GM18508 (cell line): ENCODE results near the gene MAP3K13.
"Not testable (repeated sequence)": the region's sequence is repeated elsewhere in the genome, so short reads cannot be mapped to it uniquely, and the experiment has no call there.

Experiments
- ATAC-seq: cut with Tn5 transposase; IDR thresholded peaks from one replicate; pipeline ENCODE4 v1.9.1; 2021; ENCODE audit warnings: moderate number of reproducible peaks; ENCODE audit not compliant: insufficient read depth, unreplicated experiment

The MAP3K13 gene

DNA sequence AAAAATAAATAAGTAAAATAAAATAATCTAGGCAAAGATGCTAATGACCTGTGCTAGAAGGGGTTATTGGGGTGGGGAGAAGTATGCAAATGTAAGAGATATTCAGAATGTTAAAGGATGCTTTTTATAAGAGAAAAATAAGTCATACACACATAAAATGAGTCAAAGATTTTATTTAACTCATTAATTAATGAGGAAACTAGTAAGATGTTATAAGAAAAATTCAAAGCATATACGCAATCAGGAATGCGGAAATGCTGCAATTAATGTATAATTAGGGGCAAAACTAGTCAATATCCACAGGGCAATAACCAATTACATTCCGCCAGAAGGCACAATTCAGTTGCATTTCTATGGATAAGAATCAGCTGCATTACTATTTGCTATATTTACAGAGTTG is 30.1 kb downstream of the MAP3K13 start:
- ATAC-seq = no peak

DNA sequence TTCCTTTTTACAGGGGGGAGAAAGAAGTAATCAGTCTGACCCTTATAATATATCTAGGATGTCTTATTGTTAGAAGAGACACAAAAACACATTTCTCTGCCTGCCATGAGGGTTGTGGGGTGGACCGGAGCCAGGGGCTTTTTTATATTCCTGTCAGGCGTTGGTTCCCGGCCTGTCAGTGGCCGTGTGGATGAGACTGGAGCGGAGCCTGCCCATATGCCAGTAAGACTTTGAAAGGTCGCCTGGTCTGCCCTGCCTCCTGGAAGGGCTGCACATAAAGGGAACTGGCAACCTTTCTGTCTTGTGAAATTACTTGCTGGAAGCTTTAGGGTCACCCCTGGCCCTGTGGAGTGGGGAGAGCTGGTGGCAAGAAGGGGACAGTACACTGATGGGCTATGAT is 34.7 kb downstream of the MAP3K13 start:
- no peak for ATAC-seq

DNA sequence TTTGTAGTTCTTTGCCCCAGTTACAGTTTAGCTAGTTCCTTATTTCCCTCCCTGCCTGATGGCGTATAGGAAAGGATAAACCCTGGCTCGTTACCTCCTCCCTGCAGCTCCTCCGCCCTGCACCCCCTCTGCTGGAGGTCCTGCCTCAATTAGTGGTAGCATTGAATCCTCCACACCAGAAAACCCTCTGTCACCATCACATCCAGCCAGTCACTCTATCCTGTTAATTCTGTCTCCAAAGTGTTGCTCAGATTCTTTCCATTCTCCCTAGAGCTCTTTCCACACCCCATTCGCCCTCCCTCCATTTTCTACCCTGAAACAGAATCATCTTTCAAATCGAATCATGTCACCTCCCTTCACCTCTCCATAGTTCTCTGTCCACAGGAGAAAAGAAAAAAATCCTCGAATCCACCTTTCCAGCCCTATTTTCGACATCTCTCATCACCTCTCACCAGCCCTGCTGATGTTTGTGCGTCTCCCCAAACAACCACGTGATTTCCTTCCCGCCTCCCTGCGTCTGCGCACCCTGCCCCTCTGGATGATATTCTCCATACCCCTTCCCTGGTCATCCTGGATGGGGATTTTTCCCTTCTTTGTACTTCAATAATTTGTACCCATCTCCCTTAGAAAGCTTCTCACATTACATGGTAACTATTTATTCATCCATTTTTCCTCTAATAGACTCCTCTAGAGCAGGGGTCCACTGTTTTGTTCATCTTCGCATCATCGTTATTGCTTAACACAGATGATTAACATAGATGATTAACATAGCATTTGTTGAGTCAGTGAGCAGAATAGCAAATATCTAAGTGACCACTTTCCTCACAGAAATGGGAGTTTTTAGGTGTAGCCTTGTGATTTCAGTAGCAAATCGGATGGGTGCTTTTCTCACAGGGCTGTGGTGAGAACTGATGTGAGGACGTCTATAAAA is 37.1 kb downstream of the MAP3K13 start:
- no peak for ATAC-seq

DNA sequence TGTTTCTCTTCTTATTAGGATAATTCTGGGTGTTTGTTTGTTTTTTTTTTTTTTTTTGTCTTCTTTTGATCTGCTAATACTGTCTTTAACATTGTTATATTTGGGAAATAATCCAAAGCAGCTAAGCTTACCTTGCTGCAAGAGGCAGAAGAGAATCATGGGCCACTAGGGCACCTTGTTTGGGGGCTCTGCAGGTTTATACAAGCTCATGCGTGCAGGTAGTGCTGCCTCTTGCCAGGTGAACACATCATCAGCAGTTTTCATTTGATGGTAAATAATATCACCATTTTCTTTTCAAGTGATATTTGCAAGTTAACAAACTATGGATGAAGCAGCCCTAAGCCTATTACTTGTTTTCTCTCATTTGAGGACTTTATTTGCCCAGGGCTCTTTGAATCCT is 37.9 kb downstream of the MAP3K13 start:
- ATAC-seq = no peak

DNA sequence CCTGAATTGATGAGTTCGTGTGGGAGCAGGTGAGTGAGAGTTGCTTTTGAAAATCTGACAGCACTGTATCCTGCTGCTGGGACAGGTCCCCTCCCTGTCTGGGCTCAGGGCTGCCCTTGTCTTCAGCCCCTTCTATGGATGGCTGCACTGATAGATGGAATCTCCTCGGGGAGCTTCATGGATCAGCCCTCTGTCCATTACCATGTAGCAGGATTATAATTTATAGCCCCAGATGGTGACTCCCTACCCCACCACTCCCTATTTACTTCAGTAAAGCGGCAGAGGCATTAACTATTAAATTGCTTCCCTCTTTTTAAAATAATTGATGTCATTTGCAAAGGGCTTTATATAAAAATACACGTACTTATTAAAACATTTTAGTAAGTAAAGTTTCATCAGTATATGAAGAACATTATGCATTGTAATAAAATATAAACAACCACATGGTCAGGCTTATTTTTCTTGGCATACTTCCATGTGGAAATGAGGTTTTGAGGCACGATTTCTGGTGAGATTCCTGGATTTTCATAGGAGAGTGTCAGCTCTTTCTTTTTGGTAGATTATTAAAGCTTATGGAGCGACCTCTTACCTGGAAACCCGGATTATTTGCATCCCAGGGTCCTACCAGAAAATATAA is 38.5 kb downstream of the MAP3K13 start:
- no peak for ATAC-seq

DNA sequence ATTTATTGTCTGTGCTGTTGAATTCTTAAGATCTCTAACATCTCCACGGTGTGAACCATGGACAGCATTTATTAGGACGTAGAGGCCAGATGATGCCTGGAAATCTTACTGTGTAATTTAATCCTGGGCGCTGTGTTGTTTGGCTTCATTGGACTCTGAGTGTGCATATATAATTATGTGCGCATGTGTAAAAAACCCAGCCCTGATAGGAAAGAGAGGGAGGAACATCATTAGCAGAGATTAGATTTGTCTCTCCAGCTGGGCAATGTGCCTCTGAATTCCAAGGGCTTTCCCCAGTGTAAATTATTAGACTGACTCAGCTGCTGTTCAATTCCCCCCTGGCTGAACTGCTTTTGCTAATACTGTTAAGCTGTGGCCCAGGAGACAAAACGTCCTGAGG is 39.6 kb downstream of the MAP3K13 start:
- ATAC-seq = no peak

DNA sequence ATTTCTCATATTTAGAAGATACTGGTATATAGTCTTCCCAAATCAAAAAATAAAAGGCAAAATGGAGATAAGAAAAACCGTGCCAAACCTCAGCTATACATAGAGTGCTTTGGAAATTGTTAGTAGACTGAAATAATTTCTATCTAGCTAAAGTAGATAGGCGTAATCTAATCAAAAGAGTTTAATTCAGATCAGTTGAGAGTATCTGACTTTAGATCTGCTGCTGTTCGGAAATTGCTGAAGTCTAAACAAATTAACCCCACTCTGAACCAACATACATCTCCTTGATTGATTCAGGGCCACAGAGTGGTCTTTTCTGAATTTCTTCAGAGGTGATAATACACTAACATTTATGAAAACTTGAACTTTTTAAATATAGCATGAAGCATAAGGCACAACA is 40.1 kb downstream of the MAP3K13 start:
- no peak for ATAC-seq

DNA sequence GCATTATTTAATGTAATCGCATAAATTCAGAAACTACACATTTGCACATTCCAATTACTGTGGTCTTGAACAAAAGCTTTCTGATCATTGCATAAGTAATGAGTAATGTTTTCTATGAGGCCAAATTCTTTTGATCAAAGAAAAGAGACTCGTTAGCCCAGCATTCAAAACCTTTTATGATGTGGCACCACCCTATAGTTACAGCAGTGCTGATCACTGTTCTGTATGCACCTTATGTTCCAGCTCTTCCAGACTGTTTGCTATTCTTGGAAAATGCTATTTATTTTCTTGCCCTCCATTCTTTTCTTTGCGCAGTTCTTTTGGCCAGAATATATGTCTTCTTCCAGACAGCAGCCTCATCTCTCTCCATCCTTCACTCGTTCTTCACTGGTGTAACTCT is 42.3 kb downstream of the MAP3K13 start:
- no peak for ATAC-seq

DNA sequence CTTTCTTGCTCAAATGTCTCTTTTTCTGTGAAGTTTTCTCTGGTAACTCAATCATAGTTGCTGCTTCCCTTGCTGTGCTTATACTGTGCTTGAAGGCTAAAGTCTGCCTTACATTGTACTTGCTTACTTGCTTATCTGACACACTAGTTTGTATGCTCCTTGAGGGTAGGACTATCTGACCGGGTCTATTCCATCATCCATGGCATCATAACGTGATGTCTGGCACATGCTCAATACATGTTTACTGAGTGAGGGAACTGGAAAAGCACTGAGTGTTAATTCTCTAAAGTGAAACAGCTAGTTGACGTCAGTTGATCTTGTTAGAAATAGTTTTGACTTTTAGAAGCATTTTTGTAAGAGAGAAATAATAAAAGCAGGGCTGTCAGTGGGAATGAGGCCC is 42.7 kb downstream of the MAP3K13 start:
- ATAC-seq = no peak

DNA sequence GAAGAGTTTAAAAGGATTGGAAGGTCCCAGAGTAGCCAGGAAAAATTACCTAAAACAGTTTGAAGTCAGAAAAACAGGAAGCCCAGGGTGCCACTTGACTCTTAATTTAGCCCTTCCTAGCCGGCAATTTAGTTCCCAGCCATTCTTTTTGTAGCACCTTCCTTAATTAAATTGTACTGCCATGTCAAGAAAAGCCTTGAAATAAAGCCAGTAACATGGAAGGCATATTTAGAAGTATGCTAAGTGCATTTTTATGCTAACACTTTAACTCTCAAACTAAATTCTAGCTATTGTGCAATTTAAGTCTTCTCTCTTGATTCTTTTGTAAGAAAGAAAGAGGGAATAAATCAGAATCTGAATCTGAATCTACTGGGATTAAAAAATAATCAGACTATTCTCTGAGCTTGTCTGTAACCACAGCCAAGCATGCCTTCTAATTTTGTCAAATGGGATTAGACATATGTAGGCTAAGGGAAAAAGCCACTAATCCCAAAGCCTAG is 43.2 kb downstream of the MAP3K13 start:
- ATAC-seq = no peak

DNA sequence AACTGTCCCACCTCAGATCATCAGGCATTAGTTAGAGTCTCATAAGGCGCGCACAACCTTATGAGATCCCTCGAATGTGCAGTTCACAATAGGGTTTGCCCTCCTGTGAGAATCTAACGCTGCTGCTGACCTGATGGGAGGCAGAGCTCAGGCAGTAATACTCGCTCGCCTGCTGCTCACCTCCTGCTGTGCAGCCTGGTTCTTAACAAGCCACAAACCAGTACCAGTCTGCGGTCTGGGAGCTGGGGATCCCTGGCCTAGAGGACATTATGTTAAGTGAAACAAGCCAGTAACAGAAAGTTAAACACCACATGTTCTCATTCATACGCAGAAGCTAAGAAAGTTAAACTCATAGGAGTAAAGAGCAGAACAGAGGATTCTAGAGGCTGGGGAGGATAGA is 47.0 kb downstream of the MAP3K13 start:
- no peak for ATAC-seq

DNA sequence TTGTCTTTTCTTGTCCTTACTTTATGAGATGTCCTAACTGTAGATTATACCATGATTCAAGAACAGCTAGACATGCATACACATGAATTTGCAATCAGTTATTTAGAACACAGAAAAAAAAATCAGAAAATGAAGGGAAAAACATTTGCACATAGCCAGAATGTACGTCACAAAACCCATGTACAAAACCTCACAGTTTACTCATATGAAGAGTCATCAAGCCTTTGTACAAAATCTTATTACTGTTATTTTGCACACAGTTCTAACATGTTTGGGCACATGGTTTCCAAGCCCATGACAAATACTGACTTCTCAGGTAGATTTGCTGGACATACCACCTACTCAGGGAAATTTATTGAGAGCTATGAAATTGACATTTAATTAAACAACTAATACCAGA is 48.2 kb downstream of the MAP3K13 start:
- no peak for ATAC-seq

DNA sequence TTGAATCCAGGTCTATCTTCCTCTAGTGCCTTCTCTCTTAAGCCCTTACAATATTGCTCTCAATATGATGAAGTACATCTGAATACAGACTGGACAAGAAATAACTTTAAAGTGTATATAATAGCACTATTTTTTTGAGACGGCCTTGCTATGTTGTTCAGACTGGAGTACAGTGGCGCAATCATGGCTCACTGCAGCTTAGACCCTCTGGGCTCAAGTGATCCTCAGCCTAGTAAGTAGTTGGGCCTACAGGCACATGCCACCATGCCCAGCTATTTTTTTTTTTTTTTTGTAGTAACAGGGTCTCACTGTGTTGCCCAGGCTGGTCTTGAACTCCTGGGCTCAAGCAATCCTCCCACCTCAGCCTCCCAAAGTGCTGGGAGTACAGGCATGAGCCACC is 53.6 kb downstream of the MAP3K13 start:
- no peak for ATAC-seq

DNA sequence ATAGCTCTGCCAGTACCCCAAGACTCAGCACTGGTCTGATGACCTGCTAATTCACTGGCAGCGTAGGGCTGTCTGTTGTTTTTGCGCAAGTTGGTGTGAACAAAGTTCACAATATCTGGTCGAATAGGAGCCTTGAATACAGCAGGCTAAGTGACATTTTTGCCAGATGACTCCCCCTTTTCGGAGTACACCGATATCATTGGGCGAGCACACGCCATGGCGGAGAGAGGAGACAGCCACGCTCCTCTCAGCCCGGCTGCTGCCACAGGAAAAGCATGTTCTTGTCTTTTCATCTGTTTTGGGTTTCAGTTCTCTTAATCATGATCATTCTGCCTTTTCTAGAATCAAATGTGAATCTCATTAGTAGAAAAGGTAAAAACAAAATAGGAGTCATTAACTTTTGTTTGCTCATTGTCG is 55.6 kb downstream of the MAP3K13 start:
- ATAC-seq = not testable (repeated sequence)

DNA sequence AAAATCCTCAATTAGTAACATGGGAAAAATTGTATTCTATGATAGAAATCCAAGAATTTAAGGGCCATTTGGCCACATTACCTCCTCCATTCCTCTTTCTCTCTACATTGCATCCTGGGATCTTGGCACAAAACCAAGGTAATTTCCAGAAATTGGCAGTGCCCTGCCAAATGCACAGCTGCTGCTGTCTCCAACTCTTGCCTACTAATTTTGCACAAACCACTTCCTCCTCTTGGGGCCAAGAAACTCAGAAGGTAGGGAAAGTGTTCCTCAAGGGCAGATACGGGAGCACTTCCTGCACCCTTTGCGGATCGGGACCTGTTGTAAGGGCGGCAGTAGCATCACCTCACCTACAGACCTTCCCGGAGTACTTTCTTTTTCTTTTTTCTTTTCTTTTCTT is 57.8 kb downstream of the MAP3K13 start:
- ATAC-seq = no peak

DNA sequence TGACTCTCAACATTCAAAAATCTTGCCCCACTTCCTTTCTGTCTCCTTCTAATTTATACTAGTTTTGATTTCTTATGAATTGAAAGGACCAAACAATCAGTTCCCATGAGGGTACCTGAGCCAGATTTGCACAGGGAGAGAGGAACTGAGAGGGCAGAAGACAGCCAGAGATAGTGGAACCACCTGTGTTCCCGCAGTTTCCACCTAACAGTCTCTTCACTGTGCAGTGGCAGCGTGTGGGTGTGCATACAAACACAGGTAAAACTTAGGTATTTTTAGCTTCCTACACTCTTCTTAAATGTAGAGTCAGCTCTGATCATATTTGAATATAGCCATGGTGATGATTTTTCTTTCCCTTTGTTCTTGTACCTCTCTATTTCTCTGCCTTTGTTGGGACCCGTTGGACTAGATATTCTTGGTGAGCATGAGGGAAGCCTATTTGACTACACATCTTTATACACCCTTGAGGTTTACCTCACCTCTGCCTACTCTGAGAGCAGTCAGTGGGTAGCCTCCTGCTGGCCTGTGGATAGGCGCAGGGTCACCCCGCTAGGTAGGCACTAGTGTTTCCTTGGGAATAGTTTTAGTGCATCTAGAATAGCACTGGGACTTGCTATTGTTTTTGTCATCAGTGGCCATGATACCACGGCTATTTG is 58.8 kb downstream of the MAP3K13 start:
- ATAC-seq = no peak

DNA sequence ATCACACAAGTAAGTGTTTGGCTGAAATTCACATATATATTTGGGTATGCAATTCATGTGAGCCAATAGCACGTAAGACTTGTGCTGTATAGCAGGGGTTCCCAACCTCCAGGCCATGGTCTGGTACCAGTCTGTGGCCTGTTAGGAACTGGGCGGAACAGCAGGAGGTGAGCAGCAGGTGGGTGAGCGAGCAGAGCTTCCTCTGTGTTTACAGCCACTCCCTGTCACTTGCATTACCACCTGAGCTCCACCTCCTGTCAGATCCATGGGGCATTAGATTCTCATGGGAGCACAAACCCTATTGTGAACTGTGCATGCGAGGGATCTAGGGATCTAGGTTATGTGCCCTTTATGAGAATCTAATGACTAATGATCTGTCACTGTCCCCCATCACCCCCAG is 59.7 kb downstream of the MAP3K13 start:
- ATAC-seq = no peak

DNA sequence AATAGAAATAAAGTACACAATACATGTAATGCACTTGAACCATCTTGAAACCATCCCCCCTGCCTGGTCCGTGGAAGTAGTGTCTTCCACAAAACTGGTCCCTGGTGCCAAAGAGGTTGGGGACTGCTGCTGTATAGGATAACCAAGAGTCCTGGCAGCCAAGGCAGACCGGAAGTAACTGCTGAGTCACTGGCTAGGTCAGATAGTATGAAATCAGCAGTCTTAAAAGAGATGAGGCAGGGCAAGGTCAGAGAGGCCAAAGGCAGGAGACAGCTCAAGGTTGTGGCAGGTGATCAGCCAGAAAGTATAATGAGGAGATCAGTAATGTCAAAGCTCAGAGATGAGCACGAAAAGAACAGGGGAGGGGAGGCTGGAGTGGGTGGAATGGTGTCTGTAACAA is 60.2 kb downstream of the MAP3K13 start:
- no peak for ATAC-seq

DNA sequence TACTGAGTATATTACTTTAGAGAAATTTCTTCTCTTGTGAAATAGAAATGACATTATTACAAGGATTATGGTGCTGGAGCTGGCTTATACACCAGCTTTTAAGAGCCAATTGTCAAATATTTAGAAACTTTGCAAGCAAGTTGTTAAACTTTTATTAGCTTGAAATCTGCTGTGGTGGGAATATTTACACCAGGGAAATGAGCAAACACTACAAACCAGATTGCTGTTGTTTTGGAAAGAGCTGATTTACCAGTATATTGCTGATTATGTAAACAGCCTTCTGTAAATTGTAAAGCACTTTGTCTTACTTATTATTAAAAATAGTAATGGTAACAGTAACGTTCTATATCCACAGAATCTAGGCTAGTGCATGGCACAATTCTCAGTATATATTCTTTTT is 61.5 kb downstream of the MAP3K13 start:
- ATAC-seq = no peak

DNA sequence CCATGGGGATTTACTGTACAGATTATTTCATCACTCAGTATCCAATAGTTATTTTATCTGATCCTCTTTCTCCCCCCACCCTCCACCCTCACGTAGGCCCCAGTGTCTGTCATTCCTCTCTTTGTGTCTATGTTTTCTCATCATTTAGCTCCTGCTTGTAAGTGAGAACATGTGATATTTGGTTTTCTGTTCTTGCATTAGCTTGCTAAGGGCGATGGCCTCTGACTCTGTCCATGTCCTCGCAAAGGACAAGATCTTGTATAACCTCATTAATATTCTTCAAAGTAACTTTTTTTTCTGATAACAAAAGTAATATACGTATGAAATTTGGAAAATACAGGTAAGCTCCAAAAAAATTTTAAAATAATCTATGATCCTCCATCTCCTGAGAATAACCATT is 67.4 kb downstream of the MAP3K13 start:
- no peak for ATAC-seq
